Activated CD4-positive, alpha-beta T cell treated with anti-CD3 and anti-CD28 coated beads, Interleukin-2, amount 10 ng/mL, durations not matched to agents 7 days and 5 days (primary cell): ENCODE measurements around the gene MARCKSL1. TPM values are rescaled to one million over a fixed set of nuclear protein-coding genes. Genes with fewer than 3 reads are reported as not detected.
"Not testable (repeated sequence)": the region's sequence is repeated elsewhere in the genome, so short reads cannot be mapped to it uniquely, and the experiment has no call there.

ENCODE experiments used
- CTCF ChIA-PET: fragments of 350-600 bp; sonication (Branson Sonifier 250); formaldehyde crosslinking; loops from one replicate; lab custom pipeline; 2021; ENCODE audit warnings: antibody characterized with exemption; lab: Charles Lee
- POLR2A ChIA-PET: fragments of 350-600 bp; sonication (Branson Sonifier 250); formaldehyde crosslinking; loops from one replicate; lab custom pipeline; 2021; ENCODE audit warnings: antibody characterized with exemption; lab: Charles Lee
- DNase-seq: peaks from one replicate; pipeline ENCODE4 v3.0.0-alpha.2; 2020
- H3K27ac Mint-ChIP-seq: one replicate; pipeline ENCODE4 v1.8.0; 2021; ENCODE audit warnings: mild to moderate bottlenecking, moderate library complexity, mixed read lengths
- H3K27me3 Mint-ChIP-seq: one replicate; pipeline ENCODE4 v1.8.0; 2021; ENCODE audit warnings: mixed read lengths
- H3K36me3 Mint-ChIP-seq: one replicate; pipeline ENCODE4 v1.8.0; 2021; ENCODE audit warnings: low read depth, mixed read lengths
- H3K4me1 Mint-ChIP-seq: one replicate; pipeline ENCODE4 v1.8.0; 2021; ENCODE audit warnings: mixed read lengths
- H3K4me3 Mint-ChIP-seq: one replicate; pipeline ENCODE4 v1.8.0; 2021; ENCODE audit warnings: mild to moderate bottlenecking, moderate library complexity, mixed read lengths
- H3K9me3 Mint-ChIP-seq: one replicate; pipeline ENCODE4 v1.8.0; 2021; ENCODE audit warnings: mixed read lengths
- total RNA-seq, 2 experiments: library from RNA; stranded (reverse); gene quantifications; one replicate each; pipeline ENCODE4 v1.2.3, GENCODE V29; 2021

Gene MARCKSL1
- total RNA-seq, 2 experiments from 2014 or later = 31.0 to 31.6 TPM

DNA sequence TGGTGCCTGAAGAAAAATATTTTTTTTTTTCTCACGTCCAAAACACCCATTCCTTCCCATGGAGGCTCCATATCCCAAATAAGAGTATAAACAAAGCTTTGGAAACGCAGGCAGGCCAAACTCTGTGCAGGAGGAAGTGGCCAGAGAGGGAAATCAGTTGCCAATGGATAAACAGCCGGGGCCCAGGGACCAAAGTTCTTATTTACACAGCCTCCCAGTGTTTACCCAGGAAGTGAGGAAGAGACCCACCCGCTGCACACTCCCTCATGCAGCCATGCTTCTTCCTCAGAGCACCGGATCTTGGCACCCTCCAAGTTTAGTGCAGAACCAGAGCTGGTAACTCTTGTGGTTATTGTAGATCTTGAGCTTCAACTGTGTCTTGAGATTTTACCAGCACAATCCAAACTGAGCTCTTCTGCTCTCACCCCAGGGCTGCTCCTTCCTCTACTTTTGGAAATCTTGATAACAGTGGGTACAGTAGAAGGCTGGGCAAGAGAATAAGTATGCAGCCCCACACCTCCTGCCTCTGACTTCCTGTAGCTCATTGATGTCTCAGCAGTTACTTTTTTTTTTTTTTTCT lies 14.2 kb downstream of the MARCKSL1 start:
- POLR2A ChIA-PET = interaction anchor here (0.6 to 1.0 kb wide), 4 partner anchors 14 to 709 kb away, joined by 3 to 5 read pairs (median 4); no protein-coding TSS in a partner anchor
- DNase-seq = peak; percentile 57
- CTCF ChIA-PET = interaction anchor here (0.6 to 2.2 kb wide), 17 partner anchors 9 to 248 kb away, joined by 3 to 10 read pairs (median 4); no protein-coding TSS in a partner anchor
- peaks cover 55% of the 10 kb centered on the region for H3K4me1 Mint-ChIP-seq
- H3K9me3 Mint-ChIP-seq = no peaks in the 10 kb centered on the region
- H3K27me3 Mint-ChIP-seq = no peaks in the 10 kb centered on the region
- peak overlapping the region; percentile 52 for H3K4me3 Mint-ChIP-seq
- H3K36me3 Mint-ChIP-seq = peaks cover 43% of the 10 kb centered on the region
- peak overlapping the region; percentile 90 for H3K27ac Mint-ChIP-seq

DNA sequence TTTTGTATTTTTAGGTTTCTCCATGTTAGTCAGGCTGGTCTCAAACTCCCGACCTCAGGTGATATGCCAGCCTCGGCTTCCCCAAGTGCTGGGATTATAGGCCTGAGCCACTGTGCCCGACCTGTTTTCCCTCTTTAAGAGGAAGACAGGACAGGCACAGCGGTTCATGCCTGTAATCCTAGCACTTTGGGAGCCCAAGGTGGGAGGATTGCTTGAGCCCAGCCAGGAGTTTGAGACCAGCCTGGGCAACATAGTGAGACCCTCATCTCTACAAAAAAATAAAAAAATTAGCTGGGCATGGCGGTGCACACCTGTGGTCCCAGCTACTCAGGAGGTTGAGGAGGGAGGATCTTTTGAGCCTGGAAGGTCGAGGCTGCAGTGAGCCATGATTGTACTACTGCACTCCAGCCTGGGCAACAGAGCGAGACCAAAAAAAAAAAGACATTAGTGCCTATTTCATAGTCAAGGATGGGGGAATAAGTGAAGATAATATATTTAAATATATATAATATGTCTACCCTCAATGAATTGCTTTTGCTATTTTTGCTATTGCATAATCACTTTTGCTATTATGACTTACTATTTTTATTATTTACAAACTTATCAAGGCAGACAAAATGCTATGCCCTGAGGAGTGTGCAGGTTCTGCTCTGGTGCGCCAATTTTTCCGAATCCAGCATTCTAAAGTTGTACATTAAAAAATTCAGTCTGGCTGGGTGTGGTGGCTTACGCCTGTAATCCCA lies 17.7 kb downstream of the MARCKSL1 start:
- Mint-ChIP-seq H3K4me1 (peaks cover 51% of the 10 kb centered on the region), H3K36me3 (peaks cover 43% of the 10 kb centered on the region), H3K27me3 (no peaks in the 10 kb centered on the region), H3K27ac (peak overlapping the region; percentile 36), H3K9me3 (no peaks in the 10 kb centered on the region), H3K4me3 (no peak overlapping the region)
- CTCF ChIA-PET = interaction anchor here (0.6 to 1.2 kb wide), 4 partner anchors 10 to 202 kb away, joined by 3 to 6 read pairs (median 3); no protein-coding TSS in a partner anchor
- POLR2A ChIA-PET = no interaction called here
- DNase-seq = no peak

DNA sequence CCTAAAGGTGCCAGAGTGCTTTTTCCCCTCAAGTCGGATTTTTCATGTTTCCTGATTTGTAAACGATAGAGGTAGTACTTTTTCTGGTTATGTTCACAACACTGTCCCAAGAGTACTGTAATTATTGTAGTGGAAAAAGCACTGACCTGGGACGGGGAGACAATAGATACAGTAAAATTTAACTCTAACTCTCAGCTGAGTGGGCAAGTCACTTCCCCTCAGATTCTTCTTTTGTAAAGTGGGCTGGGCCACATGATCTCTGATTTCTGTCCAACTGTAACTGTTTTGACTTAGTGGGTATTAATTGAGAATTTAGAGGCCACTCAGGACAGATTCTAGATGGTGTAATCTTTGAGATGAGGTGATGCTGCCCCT lies 19.1 kb downstream of the MARCKSL1 start:
- ChIA-PET CTCF (interaction anchor here (1.4 kb wide), 1 partner anchor 10 kb away, joined by 5 read pairs; no protein-coding TSS in a partner anchor), POLR2A (no interaction called here)

DNA sequence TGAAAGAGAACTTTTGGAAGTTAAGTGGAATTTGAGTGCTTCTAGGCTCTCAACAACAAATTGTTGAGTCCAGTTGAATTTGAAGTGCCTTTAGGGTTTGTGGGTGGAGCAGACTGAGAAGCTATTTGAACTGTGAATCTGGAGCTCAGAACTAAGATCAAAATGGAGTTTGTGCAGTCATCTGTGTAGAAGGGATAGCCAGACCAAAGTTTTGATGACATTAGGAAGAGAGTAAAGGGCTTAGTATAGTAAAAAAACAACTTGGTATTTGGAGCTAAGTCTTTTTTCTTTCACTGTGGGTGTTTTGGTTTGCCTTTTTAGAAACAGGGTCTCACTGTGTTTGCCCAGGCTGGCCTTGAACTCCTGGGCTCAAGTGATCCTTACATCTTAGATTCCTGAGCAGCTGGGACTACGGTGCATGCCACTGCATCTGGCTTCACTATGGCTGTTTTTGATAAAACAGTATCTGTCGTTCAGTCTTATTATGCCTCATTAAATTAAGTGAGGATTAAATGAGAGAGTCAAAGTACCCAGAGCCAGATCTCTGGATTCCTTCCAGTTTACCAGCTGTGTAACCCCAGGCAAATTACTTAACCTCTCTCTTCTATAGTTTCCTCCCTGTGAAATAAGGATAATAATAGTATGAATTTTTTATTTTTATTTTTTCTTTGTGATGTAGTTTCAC lies 24.2 kb downstream of the MARCKSL1 start:
- Mint-ChIP-seq H3K9me3 (no peaks in the 10 kb centered on the region), H3K36me3 (peaks cover 36% of the 10 kb centered on the region), H3K4me1 (peaks cover 55% of the 10 kb centered on the region), H3K4me3 (no peak overlapping the region), H3K27me3 (no peaks in the 10 kb centered on the region), H3K27ac (peak overlapping the region; percentile 60)
- ChIA-PET CTCF (interaction anchor here (0.6 to 1.5 kb wide), 3 partner anchors 8 to 59 kb away, joined by 3 to 7 read pairs (median 3); no protein-coding TSS in a partner anchor), POLR2A (interaction anchor here (0.6 kb wide), 1 partner anchor 258 kb away, joined by 4 read pairs; no protein-coding TSS in a partner anchor)
- DNase-seq = no peak

More for the DNA sequence above, 19.1 kb downstream of the MARCKSL1 start:
- H3K4me3 Mint-ChIP-seq = no peak overlapping the region
- H3K36me3 Mint-ChIP-seq = peaks cover 32% of the 10 kb centered on the region
- no peaks in the 10 kb centered on the region for H3K27me3 Mint-ChIP-seq
- H3K27ac Mint-ChIP-seq = no peak overlapping the region
- H3K9me3 Mint-ChIP-seq = no peaks in the 10 kb centered on the region
- H3K4me1 Mint-ChIP-seq = peaks cover 41% of the 10 kb centered on the region
- no peak for DNase-seq

DNA sequence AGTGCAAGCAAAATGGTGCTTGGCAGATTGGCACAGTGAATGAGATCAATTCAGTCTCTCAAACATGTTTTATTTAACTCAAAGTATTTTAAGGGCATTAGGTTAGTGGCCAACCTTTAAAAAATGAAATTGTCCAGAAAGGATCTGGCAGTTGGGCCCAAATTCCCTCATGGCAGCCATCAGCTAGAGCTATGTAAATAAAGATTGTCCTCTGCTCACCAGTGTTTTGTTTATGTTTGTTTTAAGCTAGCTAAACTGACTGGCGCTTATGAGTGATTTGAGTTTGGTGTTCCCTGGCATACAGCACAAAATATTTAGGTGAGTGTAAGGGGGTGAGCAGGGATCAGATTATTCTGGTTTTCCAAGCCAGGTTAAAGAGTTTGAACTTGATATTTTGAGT lies 26.1 kb downstream of the MARCKSL1 start:
- Mint-ChIP-seq H3K36me3 (peaks cover 44% of the 10 kb centered on the region), H3K4me3 (no peak overlapping the region), H3K4me1 (peaks cover 54% of the 10 kb centered on the region), H3K27ac (no peak overlapping the region), H3K27me3 (no peaks in the 10 kb centered on the region), H3K9me3 (no peaks in the 10 kb centered on the region)
- POLR2A ChIA-PET = interaction anchor here (0.7 to 0.9 kb wide), 2 partner anchors 18 to 34 kb away, joined by 3 to 6 read pairs; no protein-coding TSS in a partner anchor
- DNase-seq = no peak
- CTCF ChIA-PET = interaction anchor here (0.6 to 1.8 kb wide), 3 partner anchors 12 to 19 kb away, joined by 3 to 6 read pairs (median 4); no protein-coding TSS in a partner anchor

DNA sequence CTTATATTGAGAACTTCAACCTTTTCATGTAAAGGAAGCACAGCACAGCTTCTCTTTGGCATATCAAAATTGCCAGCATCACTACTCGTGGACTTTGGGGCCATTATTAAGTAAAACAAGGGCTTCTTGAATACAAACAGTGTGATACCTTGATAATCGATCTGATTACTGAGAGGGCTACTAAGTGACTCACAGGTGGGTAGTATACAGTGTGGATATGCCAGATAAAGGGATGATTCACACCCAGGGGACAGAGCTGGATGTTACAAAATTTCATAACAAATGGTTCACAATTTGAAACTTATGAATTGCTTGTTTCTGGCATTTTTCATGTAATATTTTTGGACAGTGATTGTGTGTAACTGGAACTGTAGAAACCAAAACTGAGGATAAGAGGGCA lies 28.7 kb downstream of the MARCKSL1 start:
- Mint-ChIP-seq H3K9me3 (peaks cover 2% of the 10 kb centered on the region), H3K4me1 (peaks cover 53% of the 10 kb centered on the region), H3K36me3 (peaks cover 57% of the 10 kb centered on the region), H3K27me3 (no peaks in the 10 kb centered on the region), H3K27ac (peak overlapping the region; percentile 6), H3K4me3 (no peak overlapping the region)
- ChIA-PET CTCF (interaction anchor here (0.7 to 2.6 kb wide), 4 partner anchors 9 to 16 kb away, joined by 3 to 5 read pairs (median 4); partner anchors contain the start of gene HDAC1), POLR2A (no interaction called here)
- no peak for DNase-seq

DNA sequence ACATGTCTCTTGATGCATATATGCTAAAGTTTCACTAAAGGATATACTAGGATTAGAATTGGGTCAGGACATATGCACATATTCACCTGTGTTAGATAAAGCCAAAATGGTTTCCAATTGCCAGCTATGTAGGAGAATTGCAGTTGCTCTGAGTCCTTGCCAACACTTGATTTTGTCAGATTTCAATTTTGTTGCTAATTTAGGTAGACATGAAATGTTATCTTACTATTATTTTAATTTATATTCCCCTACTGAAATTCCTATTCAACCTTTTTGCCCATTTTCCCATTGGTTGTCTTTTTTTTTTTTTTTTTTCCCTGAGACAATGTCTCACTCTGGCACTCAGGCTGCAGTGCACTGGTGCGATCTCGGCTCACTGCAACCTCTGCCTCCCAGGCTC lies 30.7 kb downstream of the MARCKSL1 start:
- Mint-ChIP-seq H3K9me3 (peaks cover 2% of the 10 kb centered on the region), H3K27ac (no peak overlapping the region), H3K36me3 (peaks cover 67% of the 10 kb centered on the region), H3K4me1 (peaks cover 46% of the 10 kb centered on the region), H3K27me3 (no peaks in the 10 kb centered on the region), H3K4me3 (no peak overlapping the region)
- DNase-seq = no peak
- ChIA-PET CTCF (interaction anchor here (0.6 to 1.5 kb wide), 3 partner anchors 32 to 446 kb away, joined by 3 to 4 read pairs (median 4); no protein-coding TSS in a partner anchor), POLR2A (interaction anchor here (0.7 kb wide), 1 partner anchor 29 kb away, joined by 4 read pairs; no protein-coding TSS in a partner anchor)

DNA sequence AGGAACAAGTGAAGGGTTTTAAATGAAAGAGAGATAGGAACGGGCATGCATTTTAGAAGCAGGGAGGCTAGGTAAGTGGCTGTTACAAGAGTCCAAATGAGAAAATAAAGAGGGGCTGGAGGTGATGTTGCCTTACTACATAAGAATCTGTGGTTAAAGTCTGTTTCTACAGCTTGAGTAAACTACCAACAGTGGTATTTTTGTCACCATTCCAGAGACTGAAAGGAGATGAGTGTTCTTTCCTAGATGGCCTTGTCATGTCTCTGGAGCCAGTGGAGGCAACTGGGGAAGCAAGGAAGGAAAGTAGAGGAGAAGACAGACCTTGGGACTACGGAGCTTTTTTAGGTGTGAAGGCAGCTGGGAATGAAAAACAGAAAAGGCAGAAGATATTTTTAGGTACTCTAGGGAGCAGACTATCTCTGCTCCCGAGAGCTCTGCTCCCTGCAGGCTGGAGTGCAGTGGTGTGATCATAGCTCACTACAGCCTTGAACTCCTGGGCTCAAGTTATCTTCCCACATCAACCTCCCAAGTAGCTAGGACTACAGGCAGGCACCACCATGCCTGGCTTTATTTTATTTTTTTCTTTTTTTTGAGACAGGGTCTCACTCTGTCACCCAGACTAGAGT lies 31.9 kb downstream of the MARCKSL1 start:
- DNase-seq = no peak
- H3K27ac Mint-ChIP-seq = peak overlapping the region; percentile 55
- POLR2A ChIA-PET = no interaction called here
- H3K4me3 Mint-ChIP-seq = no peak overlapping the region
- H3K36me3 Mint-ChIP-seq = peaks cover 66% of the 10 kb centered on the region
- no peaks in the 10 kb centered on the region for H3K27me3 Mint-ChIP-seq
- CTCF ChIA-PET = interaction anchor here (0.8 to 2.3 kb wide), 5 partner anchors 12 to 33 kb away, joined by 3 to 7 read pairs (median 4); partner anchors contain the start of gene HDAC1
- H3K4me1 Mint-ChIP-seq = peaks cover 43% of the 10 kb centered on the region
- peaks cover 2% of the 10 kb centered on the region for H3K9me3 Mint-ChIP-seq

DNA sequence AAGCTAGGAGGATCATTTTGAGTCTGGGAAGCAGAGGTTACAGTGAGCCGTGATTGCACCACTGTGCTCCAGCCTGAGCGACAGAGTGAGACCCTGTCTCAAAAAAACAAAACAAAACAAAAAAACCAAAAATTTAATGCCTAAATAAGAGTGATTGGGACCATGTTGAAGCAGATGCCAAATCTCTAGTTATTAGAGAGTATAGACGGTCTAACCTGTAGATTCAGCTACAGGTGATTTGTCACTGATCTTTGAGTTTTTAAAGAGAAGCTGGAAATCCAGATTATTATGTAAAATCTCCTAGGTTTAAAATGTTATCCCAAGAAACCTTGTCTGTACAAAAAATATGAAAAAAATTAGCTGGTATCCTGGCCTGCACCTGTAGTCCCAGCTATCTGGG lies 32.7 kb downstream of the MARCKSL1 start:
- H3K9me3 Mint-ChIP-seq = peaks cover 2% of the 10 kb centered on the region
- ChIA-PET CTCF (interaction anchor here (0.8 to 2.3 kb wide), 3 partner anchors 11 to 32 kb away, joined by 3 to 7 read pairs (median 5); partner anchors contain the start of gene HDAC1), POLR2A (no interaction called here)
- H3K36me3 Mint-ChIP-seq = peaks cover 64% of the 10 kb centered on the region
- H3K27ac Mint-ChIP-seq = no peak overlapping the region
- DNase-seq = no peak
- peaks cover 42% of the 10 kb centered on the region for H3K4me1 Mint-ChIP-seq
- no peaks in the 10 kb centered on the region for H3K27me3 Mint-ChIP-seq
- no peak overlapping the region for H3K4me3 Mint-ChIP-seq

DNA sequence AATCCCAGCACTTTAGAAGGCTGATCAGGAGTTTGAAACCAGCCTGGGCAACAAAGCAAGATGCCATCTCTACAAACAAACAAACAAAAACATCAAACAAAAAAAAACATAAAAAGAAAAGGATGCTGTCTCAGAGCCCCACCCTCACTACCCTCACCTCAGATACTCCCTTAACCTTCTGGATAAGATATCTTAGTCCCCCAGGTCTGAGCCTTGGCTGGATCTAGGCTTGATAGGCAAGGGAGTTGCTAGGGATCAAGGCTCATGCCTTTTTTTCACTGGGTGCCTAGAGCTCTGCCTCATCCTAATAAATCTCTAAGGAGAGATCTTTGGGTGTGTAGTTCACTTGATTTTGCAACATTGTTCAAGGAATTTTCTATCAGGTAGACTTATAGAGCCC lies 36.7 kb downstream of the MARCKSL1 start:
- Mint-ChIP-seq H3K9me3 (peaks cover 2% of the 10 kb centered on the region), H3K27ac (no peak overlapping the region), H3K27me3 (no peaks in the 10 kb centered on the region), H3K4me3 (no peak overlapping the region), H3K36me3 (peaks cover 57% of the 10 kb centered on the region), H3K4me1 (peaks cover 51% of the 10 kb centered on the region)
- no peak for DNase-seq
- ChIA-PET POLR2A (no interaction called here), CTCF (interaction anchor here (0.8 to 1.2 kb wide), 2 partner anchors 16 to 84 kb away, joined by 4 to 5 read pairs; no protein-coding TSS in a partner anchor)

DNA sequence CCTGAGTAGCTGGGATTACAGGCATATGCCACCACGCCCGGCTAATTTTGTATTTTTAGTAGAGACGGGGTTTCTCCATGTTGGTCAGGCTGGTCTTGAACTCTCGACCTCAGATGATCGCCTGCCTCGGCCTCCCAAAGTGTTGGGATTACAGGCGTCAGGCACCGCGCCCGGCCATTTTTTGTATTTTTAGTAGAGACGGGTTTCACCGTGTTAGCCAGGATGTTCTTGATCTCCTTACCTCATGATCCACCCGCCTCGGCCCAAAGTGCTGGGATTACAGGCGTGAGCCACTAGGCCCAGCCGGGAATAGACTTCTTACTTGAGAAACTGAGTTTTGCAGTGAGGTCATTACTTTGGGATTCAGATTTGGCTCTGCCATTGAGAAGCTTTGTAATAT lies 37.8 kb downstream of the MARCKSL1 start:
- not testable (repeated sequence) for H3K4me3 Mint-ChIP-seq, DNase-seq, H3K9me3 Mint-ChIP-seq, H3K27me3 Mint-ChIP-seq
- POLR2A ChIA-PET = interaction anchor here (0.6 to 0.7 kb wide), 2 partner anchors 26 to 41 kb away, joined by 4 to 6 read pairs; no protein-coding TSS in a partner anchor
- CTCF ChIA-PET = interaction anchor here (2.7 kb wide), 1 partner anchor 50 kb away, joined by 11 read pairs; no protein-coding TSS in a partner anchor
- H3K36me3 Mint-ChIP-seq = peaks cover 49% of the 10 kb centered on the region
- peaks cover 54% of the 10 kb centered on the region for H3K4me1 Mint-ChIP-seq
- H3K27ac Mint-ChIP-seq = peak overlapping the region; percentile 50
